Astrocyte of the cerebellum (primary cell): ENCODE data around the gene UQCR10.

Experiments used
- DNase-seq: peaks from one replicate; pipeline ENCODE4 v3.0.0-alpha.2; 2011; ENCODE audit warnings: low read depth
- H3K4me3 ChIP-seq: 2 replicates; pipeline ENCODE4 v1.5.1; 2011; ENCODE audit warnings: mild to moderate bottlenecking, low read depth, low read length, moderate library complexity
- CTCF ChIP-seq: IDR thresholded peaks from 2 replicates; pipeline ENCODE4 v1.5.1; 2012; ENCODE audit warnings: low read length, low read depth, moderate library complexity, mild to moderate bottlenecking; ENCODE audit errors: missing control alignments
- in situ Hi-C: cut with HindIII; loops from 2 replicates; pipeline ENCODE4 v1.10.0; 2017; ENCODE audit warnings: low sequenced_read_pairs

Gene UQCR10

GRCh38 chr22:29801153-29801552 is 34.0 kb downstream of the UQCR10 start:
- H3K4me3 ChIP-seq = no peak overlapping the region
- DNase-seq = no peak
- TF ChIP-seq CTCF = no peak
- in situ Hi-C loops = no loop called here

- DNase-seq = no peak
- in situ Hi-C loops = no loop called here
- no peak for TF ChIP-seq CTCF
- H3K4me3 ChIP-seq = no peak overlapping the region
Observed at GRCh38 chr22:29801796-29802195, 34.6 kb downstream of the UQCR10 start.

GRCh38 chr22:29803190-29803589 is 36.0 kb downstream of the UQCR10 start:
- TF ChIP-seq CTCF = no peak
- H3K4me3 ChIP-seq = no peak overlapping the region
- no peak for DNase-seq
- in situ Hi-C loops = no loop called here

- DNase-seq = no peak
- in situ Hi-C loops = no loop called here
- no peak for TF ChIP-seq CTCF
- no peak overlapping the region for H3K4me3 ChIP-seq
Observed at GRCh38 chr22:29804985-29805384, 37.8 kb downstream of the UQCR10 start.

GRCh38 chr22:29806196-29806595 is 39.0 kb downstream of the UQCR10 start:
- in situ Hi-C loops = no loop called here
- no peak for TF ChIP-seq CTCF
- no peak for DNase-seq
- H3K4me3 ChIP-seq = no peak overlapping the region

GRCh38 chr22:29810216-29810615 is 43.0 kb downstream of the UQCR10 start:
- DNase-seq = no peak
- no peak overlapping the region for H3K4me3 ChIP-seq
- in situ Hi-C loops = no loop called here
- TF ChIP-seq CTCF = no peak

- no peak for DNase-seq
- in situ Hi-C loops = no loop called here
- no peak for TF ChIP-seq CTCF
- no peak overlapping the region for H3K4me3 ChIP-seq
Observed at GRCh38 chr22:29811377-29811776, 44.2 kb downstream of the UQCR10 start.
